Keratinocyte (primary cell): ENCODE measurements around the gene RELL1. TPM values are rescaled to one million over a fixed set of nuclear protein-coding genes. Genes with fewer than 3 reads are reported as not detected.

Experiments used
- DNase-seq: peaks from one replicate; pipeline ENCODE4 v3.0.0-alpha.2; 2011; ENCODE audit warnings: low read depth, missing footprints, low spot score
- FAIRE-seq: peaks from 2 replicates; lab custom pipeline; 2011; peaks lifted over from hg19 to GRCh38; lab: Jason Lieb, UNC
- H2AFZ ChIP-seq: 2 replicates; pipeline ENCODE4 v1.6.0; 2012; ENCODE audit warnings: low read length, control low read depth, inconsistent platforms; ENCODE audit not compliant: control insufficient read depth
- H3K27ac ChIP-seq: 2 replicates; pipeline ENCODE4 v1.5.1; 2011; ENCODE audit warnings: low read length; ENCODE audit not compliant: control insufficient read depth, insufficient read depth
- H3K27me3 ChIP-seq: 3 replicates; pipeline ENCODE4 v1.6.0; 2011; ENCODE audit warnings: low read length; ENCODE audit not compliant: control insufficient read depth, insufficient read depth; ENCODE audit errors: extremely low read depth
- H3K36me3 ChIP-seq, 2 experiments: 2 replicates in 1 of 2; 3 replicates in 1 of 2; pipeline ENCODE4 v1.5.1; 2011; ENCODE audit warnings: low read length in 2 of 2, mild to moderate bottlenecking in 1 of 2; ENCODE audit not compliant: control insufficient read depth in 2 of 2, insufficient read depth in 2 of 2; ENCODE audit errors: extremely low read depth in 1 of 2
- H3K4me1 ChIP-seq: 3 replicates; pipeline ENCODE4 v1.5.1; 2011; ENCODE audit warnings: low read length; ENCODE audit not compliant: control insufficient read depth, insufficient read depth; ENCODE audit errors: extremely low read depth
- H3K4me2 ChIP-seq: 3 replicates; pipeline ENCODE4 v1.6.0; 2011; ENCODE audit warnings: low read depth, low read length; ENCODE audit not compliant: control insufficient read depth, insufficient read depth; ENCODE audit errors: extremely low read depth
- H3K4me3 ChIP-seq, 3 experiments: fragments of 200-600 bp in 1 of 3; sonication (generic) in 1 of 3; 2 replicates in 2 of 3; 3 replicates in 1 of 3; pipeline ENCODE4 v1.5.1; 2011 to 2016; ENCODE audit warnings: low read length in 3 of 3, mild to moderate bottlenecking in 3 of 3, control low read depth in 2 of 3, inconsistent platforms in 1 of 3, low read depth in 1 of 3, mixed read lengths in 1 of 3, mixed run types in 1 of 3, moderate library complexity in 1 of 3; ENCODE audit not compliant: control insufficient read depth in 2 of 3, insufficient read depth in 2 of 3; ENCODE audit errors: extremely low read depth in 1 of 3
- H3K79me2 ChIP-seq: 2 replicates; pipeline ENCODE4 v1.6.0; 2012; ENCODE audit warnings: low read length; ENCODE audit not compliant: control insufficient read depth, insufficient read depth
- H3K9ac ChIP-seq: 3 replicates; pipeline ENCODE4 v1.6.0; 2011; ENCODE audit warnings: low read length; ENCODE audit not compliant: control insufficient read depth, insufficient read depth; ENCODE audit errors: extremely low read depth
- H3K9me1 ChIP-seq: 3 replicates; pipeline ENCODE4 v1.6.0; 2011; ENCODE audit warnings: low read length; ENCODE audit not compliant: control insufficient read depth, insufficient read depth; ENCODE audit errors: extremely low read depth
- H3K9me3 ChIP-seq: 2 replicates; pipeline ENCODE4 v1.5.1; 2012; ENCODE audit warnings: low read depth, low read length; ENCODE audit not compliant: control insufficient read depth
- H4K20me1 ChIP-seq: 3 replicates; pipeline ENCODE4 v1.6.0; 2011; ENCODE audit warnings: low read length; ENCODE audit not compliant: control insufficient read depth, insufficient read depth; ENCODE audit errors: extremely low read depth
- CTCF ChIP-seq, 3 experiments: IDR thresholded peaks in 1 of 3; conservative IDR thresholded peaks in 1 of 3; optimal IDR thresholded peaks in 1 of 3; 2 replicates in 2 of 3; 3 replicates in 1 of 3; pipeline versions ENCODE3 to v1.5.1; 2011; ENCODE audit warnings: low read length in 3 of 3, mild to moderate bottlenecking in 3 of 3, moderate library complexity in 2 of 3, control low read depth in 1 of 3, inconsistent platforms in 1 of 3; ENCODE audit not compliant: insufficient read depth in 2 of 3; ENCODE audit errors: extremely low read depth in 1 of 3
- EZH2 ChIP-seq: IDR thresholded peaks from one replicate; pipeline ENCODE4 v1.6.1; 2012; ENCODE audit warnings: inconsistent platforms, mild to moderate bottlenecking, low read length, moderate library complexity
- dilution Hi-C: fragments of 300-500 bp; cut with MboI; formaldehyde crosslinking; loops from one replicate; pipeline ENCODE4 v1.7.0; 2020; ENCODE audit warnings: low sequenced_read_pairs; ENCODE audit not compliant: extremely low pct_ligation_motif_present
- polyA plus RNA-seq, 5 experiments: library from polyadenylated mRNA; depleted of rRNA in 3 of 5; stranded (reverse) in 3 of 5; stranded (forward) in 1 of 5; unstranded in 1 of 5; fragments of >200 nt; gene quantifications; 1 replicate in 1 of 5; 2 replicates in 3 of 5; 3 replicates in 1 of 5; pipeline versions ENCODE4 v1.2.1 to v1.2.3, GENCODE V29; 2011 to 2012; ENCODE audit warnings: missing spikeins in 2 of 5, low read depth in 1 of 5, low replicate concordance in 1 of 5

RELL1 gene
- polyA plus RNA-seq, 1 donor (not counting 4 experiments of a cell fraction or from before 2014, with no cell fraction given), result 9.3 TPM

- Histone ChIP-seq H3K27me3 (no peaks in the 10 kb centered on the region), H3K4me1 (peaks cover under 1% of the 10 kb centered on the region), H4K20me1 (no peaks in the 10 kb centered on the region), H3K27ac (no peak overlapping the region), H3K9ac (no peak overlapping the region), H3K9me1 (no peaks in the 10 kb centered on the region), H3K36me3 (no peaks in the 10 kb centered on the region), H2AFZ (no peak overlapping the region), H3K79me2 (no peaks in the 10 kb centered on the region), H3K4me2 (no peak overlapping the region), H3K4me3 (no peak overlapping the region), H3K9me3 (no peaks in the 10 kb centered on the region)
- dilution Hi-C loops, result no loop called here
- TF ChIP-seq CTCF (optimal IDR thresholded peaks at IDR 0.05 in 1 of 3, IDR thresholded peaks at IDR 0.05 in 1 of 3, conservative IDR thresholded peaks at IDR 0.05 in 1 of 3; ENCODE audit: extremely low read depth in 1 of 3, insufficient read depth in 2 of 3, low read length in 3 of 3) (no peak), EZH2 (no peak)
- FAIRE-seq (no peak), DNase-seq (no peak)
Measured at GRCh38 chr4:37599092-37599790, 86.9 kb downstream of the RELL1 start.

DNA sequence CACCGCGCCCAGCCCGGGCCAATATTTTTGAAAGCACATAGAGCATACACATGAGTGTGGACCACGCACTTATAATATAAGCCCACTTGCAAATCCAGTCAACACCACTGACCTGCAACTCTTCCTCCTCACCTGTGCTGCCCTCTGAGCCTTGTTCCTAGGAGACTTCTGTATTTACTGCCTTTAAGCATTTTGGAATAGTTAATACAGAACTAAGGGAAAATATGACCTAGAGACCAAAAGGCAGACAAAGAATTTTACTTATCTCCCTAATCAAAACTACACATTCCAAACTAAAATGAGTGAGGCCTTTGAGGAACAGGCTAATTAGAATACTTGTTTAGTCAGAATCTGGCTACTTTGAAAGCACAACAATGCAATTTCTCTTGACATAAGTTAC lies 89.1 kb downstream of the RELL1 start:
- Histone ChIP-seq H3K4me2 (no peak overlapping the region), H3K27ac (no peak overlapping the region), H2AFZ (no peak overlapping the region), H3K79me2 (no peaks in the 10 kb centered on the region), H3K9ac (no peak overlapping the region), H3K36me3 (no peaks in the 10 kb centered on the region), H3K9me1 (no peaks in the 10 kb centered on the region), H3K4me1 (no peaks in the 10 kb centered on the region), H3K9me3 (no peaks in the 10 kb centered on the region), H3K4me3 (no peak overlapping the region), H4K20me1 (no peaks in the 10 kb centered on the region), H3K27me3 (no peaks in the 10 kb centered on the region)
- DNase-seq, result no peak
- no peak for FAIRE-seq
- TF ChIP-seq CTCF (optimal IDR thresholded peaks at IDR 0.05 in 1 of 3, IDR thresholded peaks at IDR 0.05 in 1 of 3, conservative IDR thresholded peaks at IDR 0.05 in 1 of 3; ENCODE audit: extremely low read depth in 1 of 3, insufficient read depth in 2 of 3, low read length in 3 of 3), result no peak
- no peak for TF ChIP-seq EZH2
- dilution Hi-C loops, result no loop called here
